Neural cell (in vitro differentiated cells): Measurements from ENCODE around the gene CNTN6.

ENCODE experiments used
- EP300 ChIP-seq: fragments of 450-650 bp; conservative IDR thresholded peaks from 2 replicates; pipeline ENCODE4 v1.6.1; 2014; ENCODE audit warnings: antibody characterized with exemption, mild to moderate bottlenecking, moderate library complexity; ENCODE audit not compliant: poor library complexity, severe bottlenecking
- EZH2 ChIP-seq: fragments of 200-600, 300-800 bp; shearing (Covaris generic), sonication (generic); IDR thresholded peaks from 2 replicates; pipeline ENCODE4 v1.6.1; 2014; ENCODE audit warnings: antibody characterized with exemption, low read length, borderline replicate concordance, mild to moderate bottlenecking; ENCODE audit not compliant: insufficient read depth, poor library complexity, severe bottlenecking
- TF ChIP-seq, protein P1 (sequence below): fragments of 450-650 bp; IDR thresholded peaks from 2 replicates; pipeline ENCODE4 v1.5.1; 2014; ENCODE audit warnings: antibody characterized with exemption, mild to moderate bottlenecking, moderate library complexity; ENCODE audit not compliant: poor library complexity, severe bottlenecking
- TF ChIP-seq, protein P2 (sequence below): IDR thresholded peaks from 2 replicates; pipeline ENCODE4 v1.6.1; 2012; ENCODE audit warnings: borderline replicate concordance

DNA sequence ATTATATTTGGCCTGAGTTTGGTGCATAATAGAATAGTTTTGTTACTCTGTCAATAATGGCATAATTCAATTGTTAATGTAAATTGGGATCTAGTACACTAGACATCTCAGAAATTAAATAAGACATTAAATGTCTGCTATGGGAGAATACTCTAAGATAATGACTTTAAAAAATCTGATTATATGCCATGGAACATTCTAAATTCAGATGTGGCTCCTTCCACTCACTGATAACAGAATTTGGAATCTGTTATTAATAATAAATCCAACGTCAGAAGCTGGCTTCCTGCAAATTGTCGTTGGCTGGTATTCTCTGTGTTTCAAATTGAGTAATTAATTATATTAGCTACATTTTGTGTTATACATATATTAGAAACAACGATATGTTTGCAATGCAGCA lies 258.1 kb downstream of the CNTN6 start:
- TF ChIP-seq, protein P1, sequence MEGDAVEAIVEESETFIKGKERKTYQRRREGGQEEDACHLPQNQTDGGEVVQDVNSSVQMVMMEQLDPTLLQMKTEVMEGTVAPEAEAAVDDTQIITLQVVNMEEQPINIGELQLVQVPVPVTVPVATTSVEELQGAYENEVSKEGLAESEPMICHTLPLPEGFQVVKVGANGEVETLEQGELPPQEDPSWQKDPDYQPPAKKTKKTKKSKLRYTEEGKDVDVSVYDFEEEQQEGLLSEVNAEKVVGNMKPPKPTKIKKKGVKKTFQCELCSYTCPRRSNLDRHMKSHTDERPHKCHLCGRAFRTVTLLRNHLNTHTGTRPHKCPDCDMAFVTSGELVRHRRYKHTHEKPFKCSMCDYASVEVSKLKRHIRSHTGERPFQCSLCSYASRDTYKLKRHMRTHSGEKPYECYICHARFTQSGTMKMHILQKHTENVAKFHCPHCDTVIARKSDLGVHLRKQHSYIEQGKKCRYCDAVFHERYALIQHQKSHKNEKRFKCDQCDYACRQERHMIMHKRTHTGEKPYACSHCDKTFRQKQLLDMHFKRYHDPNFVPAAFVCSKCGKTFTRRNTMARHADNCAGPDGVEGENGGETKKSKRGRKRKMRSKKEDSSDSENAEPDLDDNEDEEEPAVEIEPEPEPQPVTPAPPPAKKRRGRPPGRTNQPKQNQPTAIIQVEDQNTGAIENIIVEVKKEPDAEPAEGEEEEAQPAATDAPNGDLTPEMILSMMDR: no peak
- TF ChIP-seq EP300 (no peak), EZH2 (no peak)
- TF ChIP-seq, protein P2, sequence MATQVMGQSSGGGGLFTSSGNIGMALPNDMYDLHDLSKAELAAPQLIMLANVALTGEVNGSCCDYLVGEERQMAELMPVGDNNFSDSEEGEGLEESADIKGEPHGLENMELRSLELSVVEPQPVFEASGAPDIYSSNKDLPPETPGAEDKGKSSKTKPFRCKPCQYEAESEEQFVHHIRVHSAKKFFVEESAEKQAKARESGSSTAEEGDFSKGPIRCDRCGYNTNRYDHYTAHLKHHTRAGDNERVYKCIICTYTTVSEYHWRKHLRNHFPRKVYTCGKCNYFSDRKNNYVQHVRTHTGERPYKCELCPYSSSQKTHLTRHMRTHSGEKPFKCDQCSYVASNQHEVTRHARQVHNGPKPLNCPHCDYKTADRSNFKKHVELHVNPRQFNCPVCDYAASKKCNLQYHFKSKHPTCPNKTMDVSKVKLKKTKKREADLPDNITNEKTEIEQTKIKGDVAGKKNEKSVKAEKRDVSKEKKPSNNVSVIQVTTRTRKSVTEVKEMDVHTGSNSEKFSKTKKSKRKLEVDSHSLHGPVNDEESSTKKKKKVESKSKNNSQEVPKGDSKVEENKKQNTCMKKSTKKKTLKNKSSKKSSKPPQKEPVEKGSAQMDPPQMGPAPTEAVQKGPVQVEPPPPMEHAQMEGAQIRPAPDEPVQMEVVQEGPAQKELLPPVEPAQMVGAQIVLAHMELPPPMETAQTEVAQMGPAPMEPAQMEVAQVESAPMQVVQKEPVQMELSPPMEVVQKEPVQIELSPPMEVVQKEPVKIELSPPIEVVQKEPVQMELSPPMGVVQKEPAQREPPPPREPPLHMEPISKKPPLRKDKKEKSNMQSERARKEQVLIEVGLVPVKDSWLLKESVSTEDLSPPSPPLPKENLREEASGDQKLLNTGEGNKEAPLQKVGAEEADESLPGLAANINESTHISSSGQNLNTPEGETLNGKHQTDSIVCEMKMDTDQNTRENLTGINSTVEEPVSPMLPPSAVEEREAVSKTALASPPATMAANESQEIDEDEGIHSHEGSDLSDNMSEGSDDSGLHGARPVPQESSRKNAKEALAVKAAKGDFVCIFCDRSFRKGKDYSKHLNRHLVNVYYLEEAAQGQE: no peak
